ENCODE results near the gene ZNF267. TPM values are rescaled to one million over a fixed set of nuclear protein-coding genes. Genes with fewer than 3 reads are reported as not detected.

ZNF267 gene
- total and polyA plus RNA-seq, 2 of the 13 experiments (the other 11 are each of a cell fraction or from before 2014, with no cell fraction given): 3.0 to 30.0 TPM

- TF ChIP-seq THRA (CRISPR knock-in tag; IDR thresholded peaks at IDR 0.05; ENCODE audit: borderline replicate concordance) (peak; percentile 48; the same call in 1 of the 2 replicates), ISL2 (CRISPR knock-in tag; IDR thresholded peaks at IDR 0.05) (peak; percentile 62), SP5 (CRISPR knock-in tag; IDR thresholded peaks at IDR 0.05; ENCODE audit: borderline replicate concordance, low read depth) (peak; percentile 99), FOSL2 (CRISPR knock-in tag; IDR thresholded peaks at IDR 0.05) (peak; percentile 60), ATF4 (CRISPR knock-in tag; IDR thresholded peaks at IDR 0.05) (0 out of 4 replicates have a peak, but pooled peaks of 1 of the 2 experiments have one; percentile 23), MED13 (CRISPR knock-in tag; IDR thresholded peaks at IDR 0.05) (no peak), ZGPAT (CRISPR knock-in tag; IDR thresholded peaks at IDR 0.05) (peak; percentile 58; the same call in 1 of the 2 replicates), NCOR1 (IDR thresholded peaks at IDR 0.05; ENCODE audit: borderline replicate concordance, low read length) (peak; percentile 34; the same call in 1 of the 2 replicates), HNF4G (IDR thresholded peaks at IDR 0.05; ENCODE audit: borderline replicate concordance, low read depth, low read length) (peak; percentile 86), HNF4G (CRISPR knock-in tag; IDR thresholded peaks at IDR 0.05; ENCODE audit: borderline replicate concordance, low read depth) (peak; percentile 70; the same call in 1 of the 2 replicates), ZNF17 (CRISPR knock-in tag; IDR thresholded peaks at IDR 0.05) (no peak), REPIN1 (CRISPR knock-in tag; IDR thresholded peaks at IDR 0.05; ENCODE audit: borderline replicate concordance, low read depth) (peak; percentile 34; the same call in 1 of the 2 replicates), TEAD3 (CRISPR knock-in tag; optimal IDR thresholded peaks at IDR 0.05; ENCODE audit: borderline replicate concordance) (peak; percentile 40), RERE (CRISPR knock-in tag; IDR thresholded peaks at IDR 0.05; ENCODE audit: low read depth) (peak; percentile 78; the same call in 1 of the 2 replicates), ZMYM4 (CRISPR knock-in tag; IDR thresholded peaks at IDR 0.05) (peak; percentile 49; the same call in 1 of the 2 replicates), ZNF12 (CRISPR knock-in tag; IDR thresholded peaks at IDR 0.05) (0 out of 2 replicates have a peak, but pooled peaks have one; percentile 16), FOXO1 (CRISPR knock-in tag; IDR thresholded peaks at IDR 0.05) (peak; percentile 79), ZBTB26 (CRISPR knock-in tag; IDR thresholded peaks at IDR 0.05; ENCODE audit: borderline replicate concordance) (no peak)
Observed at GRCh38 chr16:31876951-31877828, 3.6 kb downstream of the ZNF267 start (continued).
